ENCODE measurements around the gene EPC2.
"Not testable (repeated sequence)": the region's sequence is repeated elsewhere in the genome, so short reads cannot be mapped to it uniquely, and the experiment has no call there.

The EPC2 gene

GRCh38 chr2:148678302-148679179 lies 34.0 kb downstream of the EPC2 start:
- not testable (repeated sequence) for DNase-seq

GRCh38 chr2:148680462-148680861 lies 35.9 kb downstream of the EPC2 start:
- no peak for DNase-seq

GRCh38 chr2:148681443-148681842 lies 36.9 kb downstream of the EPC2 start:
- DNase-seq: no peak

GRCh38 chr2:148681862-148682261 lies 37.3 kb downstream of the EPC2 start:
- not testable (repeated sequence) for DNase-seq

- DNase-seq: no peak
Observed at GRCh38 chr2:148684507-148684906, 40.0 kb downstream of the EPC2 start.

- no peak for DNase-seq
Observed at GRCh38 chr2:148687543-148687942, 43.0 kb downstream of the EPC2 start.

- DNase-seq: not testable (repeated sequence)
Observed at GRCh38 chr2:148688011-148688410, 43.5 kb downstream of the EPC2 start.

GRCh38 chr2:148696985-148697384 lies 52.4 kb downstream of the EPC2 start:
- no peak for DNase-seq

- no peak for DNase-seq
Observed at GRCh38 chr2:148699830-148700229, 55.3 kb downstream of the EPC2 start.

- no peak for DNase-seq
Observed at GRCh38 chr2:148701039-148701438, 56.5 kb downstream of the EPC2 start.

- DNase-seq: no peak
Observed at GRCh38 chr2:148701877-148702276, 57.3 kb downstream of the EPC2 start.

- DNase-seq: no peak
Observed at GRCh38 chr2:148702475-148702874, 57.9 kb downstream of the EPC2 start.

GRCh38 chr2:148704247-148704646 lies 59.7 kb downstream of the EPC2 start:
- no peak for DNase-seq

GRCh38 chr2:148716378-148716920 lies 71.9 kb downstream of the EPC2 start:
- no peak for DNase-seq

GRCh38 chr2:148718039-148718438 lies 73.5 kb downstream of the EPC2 start:
- DNase-seq: no peak

- no peak for DNase-seq
Observed at GRCh38 chr2:148719195-148719749, 74.7 kb downstream of the EPC2 start.

GRCh38 chr2:148719941-148720436 lies 75.4 kb downstream of the EPC2 start:
- DNase-seq: no peak

- DNase-seq: no peak
Observed at GRCh38 chr2:148720501-148721001, 76.0 kb downstream of the EPC2 start.

GRCh38 chr2:148721520-148721931 lies 77.0 kb downstream of the EPC2 start:
- no peak for DNase-seq

GRCh38 chr2:148721991-148722777 lies 77.6 kb downstream of the EPC2 start:
- no peak for DNase-seq

- DNase-seq: no peak
Observed at GRCh38 chr2:148725564-148725963, 81.0 kb downstream of the EPC2 start.

- DNase-seq: no peak
Observed at GRCh38 chr2:148726228-148726627, 81.7 kb downstream of the EPC2 start.

GRCh38 chr2:148730085-148730484 lies 85.5 kb downstream of the EPC2 start:
- DNase-seq: no peak
